ENCODE measurements around the gene ANO1.

DNA sequence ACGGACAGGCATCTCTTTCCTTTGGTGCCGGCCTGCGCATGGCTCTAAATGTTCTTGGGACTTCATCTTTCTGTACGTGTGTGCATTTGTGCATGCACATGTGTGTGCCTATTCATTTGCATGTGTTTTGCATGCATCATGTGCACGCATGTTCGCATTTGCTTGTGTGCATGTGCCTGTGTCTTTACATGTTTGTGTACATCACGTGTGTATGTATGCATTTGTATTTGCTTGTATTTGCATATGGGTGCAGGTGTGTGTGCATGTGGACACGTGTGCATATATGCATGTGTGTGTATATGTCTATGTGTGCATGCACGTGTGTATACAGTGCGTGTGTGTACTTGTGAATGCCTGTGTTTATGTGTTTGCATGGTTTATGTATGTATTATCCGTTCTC is 111.5 kb downstream of the ANO1 start:
- TF ChIP-seq, protein P1, sequence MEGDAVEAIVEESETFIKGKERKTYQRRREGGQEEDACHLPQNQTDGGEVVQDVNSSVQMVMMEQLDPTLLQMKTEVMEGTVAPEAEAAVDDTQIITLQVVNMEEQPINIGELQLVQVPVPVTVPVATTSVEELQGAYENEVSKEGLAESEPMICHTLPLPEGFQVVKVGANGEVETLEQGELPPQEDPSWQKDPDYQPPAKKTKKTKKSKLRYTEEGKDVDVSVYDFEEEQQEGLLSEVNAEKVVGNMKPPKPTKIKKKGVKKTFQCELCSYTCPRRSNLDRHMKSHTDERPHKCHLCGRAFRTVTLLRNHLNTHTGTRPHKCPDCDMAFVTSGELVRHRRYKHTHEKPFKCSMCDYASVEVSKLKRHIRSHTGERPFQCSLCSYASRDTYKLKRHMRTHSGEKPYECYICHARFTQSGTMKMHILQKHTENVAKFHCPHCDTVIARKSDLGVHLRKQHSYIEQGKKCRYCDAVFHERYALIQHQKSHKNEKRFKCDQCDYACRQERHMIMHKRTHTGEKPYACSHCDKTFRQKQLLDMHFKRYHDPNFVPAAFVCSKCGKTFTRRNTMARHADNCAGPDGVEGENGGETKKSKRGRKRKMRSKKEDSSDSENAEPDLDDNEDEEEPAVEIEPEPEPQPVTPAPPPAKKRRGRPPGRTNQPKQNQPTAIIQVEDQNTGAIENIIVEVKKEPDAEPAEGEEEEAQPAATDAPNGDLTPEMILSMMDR (IDR thresholded peaks at IDR 0.05): no peak
- no peak for TF ChIP-seq POLR2A (IDR thresholded peaks at IDR 0.05)
